GM18505 (cell line): ENCODE measurements around the gene PTPRU.

Source experiments
- ATAC-seq: cut with Tn5 transposase; IDR thresholded peaks from one replicate; pipeline ENCODE4 v1.9.1; 2021; ENCODE audit not compliant: unreplicated experiment
- POLR2A ChIP-seq: IDR thresholded peaks from 4 replicates; pipeline ENCODE4 v1.6.1; 2011; ENCODE audit warnings: borderline replicate concordance; ENCODE audit not compliant: insufficient read depth, insufficient read length; ENCODE audit errors: extremely low read depth

PTPRU gene

DNA sequence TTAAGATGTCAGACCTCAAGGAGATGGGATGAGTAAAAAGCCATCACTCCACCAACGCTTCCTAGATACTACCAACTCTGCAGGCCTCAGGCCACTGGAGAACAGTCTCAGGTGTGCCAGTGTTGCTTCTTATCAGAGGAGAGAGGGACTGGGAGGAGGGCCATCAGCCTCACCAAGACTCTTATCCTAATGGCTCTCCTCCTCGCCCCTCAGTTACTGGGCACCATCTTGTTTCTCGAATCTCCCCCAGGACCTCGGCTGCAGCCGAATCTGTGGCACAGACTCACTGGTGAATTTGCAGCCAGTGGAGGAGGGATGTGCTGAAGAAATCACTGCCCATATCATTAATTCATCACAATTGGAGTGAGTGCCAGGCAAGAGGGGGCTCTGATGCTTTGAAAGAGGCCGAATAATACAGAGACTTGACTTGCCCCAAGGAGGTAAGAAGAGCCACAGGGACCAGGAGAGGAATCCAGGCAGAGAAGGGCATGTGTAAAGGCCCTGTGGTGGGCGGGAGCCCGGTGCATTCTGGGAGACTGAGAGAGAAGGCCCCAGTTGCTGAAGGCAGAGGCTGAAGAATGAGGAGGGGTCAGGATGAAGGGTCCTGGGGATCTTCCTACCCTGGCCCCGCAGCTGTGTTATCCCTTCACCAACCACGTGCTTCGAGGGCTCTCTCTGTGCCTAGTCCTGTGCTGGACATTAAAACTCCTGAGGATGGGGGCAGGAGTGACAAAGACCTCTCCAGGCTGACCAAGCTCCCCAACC lies 129.8 kb downstream of the PTPRU start:
- ATAC-seq = no peak
- no peak for TF ChIP-seq POLR2A

DNA sequence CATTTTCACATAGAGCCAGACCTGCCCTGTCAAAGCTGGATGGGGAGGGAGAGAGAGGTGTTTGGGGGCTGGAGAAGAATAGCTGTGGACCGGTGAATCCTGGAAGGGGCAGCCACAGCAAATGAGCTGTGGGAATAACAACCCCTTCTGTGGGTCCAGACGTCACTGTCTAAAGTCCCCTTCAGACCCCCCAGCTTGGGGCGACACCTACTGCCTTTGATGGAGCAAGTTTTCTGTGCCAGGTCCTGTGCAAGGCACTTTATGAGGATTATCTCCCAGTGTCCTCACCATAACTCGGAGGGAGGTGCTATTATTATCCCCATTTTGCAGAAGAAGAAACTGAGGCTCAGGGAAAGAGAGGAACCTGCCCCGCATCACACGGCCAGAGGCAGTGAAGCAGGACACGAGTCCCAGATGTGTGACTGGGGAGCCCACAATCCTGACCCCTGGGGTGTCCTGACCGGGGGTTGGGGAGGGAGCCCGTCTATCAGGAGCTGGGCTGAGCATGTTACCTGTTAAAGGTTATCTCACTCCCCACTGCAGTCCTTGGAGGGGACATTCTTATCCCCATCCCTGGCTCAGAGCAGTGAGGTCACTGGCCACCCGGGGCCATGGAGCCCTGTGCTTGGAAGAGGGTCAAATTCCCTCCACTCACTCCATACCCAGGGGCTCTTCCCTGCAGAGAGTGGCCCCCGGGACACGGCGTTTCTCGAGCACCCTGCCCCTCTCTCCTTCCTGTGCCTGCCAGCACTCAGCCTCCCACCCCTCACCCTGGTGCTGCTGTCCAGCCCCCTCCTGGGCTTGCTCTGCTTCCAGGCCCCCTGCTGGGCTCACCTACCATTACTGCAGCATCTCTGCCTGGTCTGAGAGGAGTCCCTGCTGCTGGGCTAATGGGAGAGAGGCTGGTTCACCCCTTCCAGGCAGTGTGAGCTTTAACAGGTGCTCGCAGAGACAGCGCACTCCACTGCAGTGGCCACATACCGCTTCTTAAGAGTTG lies 132.9 kb downstream of the PTPRU start:
- ATAC-seq = no peak
- TF ChIP-seq POLR2A = no peak

DNA sequence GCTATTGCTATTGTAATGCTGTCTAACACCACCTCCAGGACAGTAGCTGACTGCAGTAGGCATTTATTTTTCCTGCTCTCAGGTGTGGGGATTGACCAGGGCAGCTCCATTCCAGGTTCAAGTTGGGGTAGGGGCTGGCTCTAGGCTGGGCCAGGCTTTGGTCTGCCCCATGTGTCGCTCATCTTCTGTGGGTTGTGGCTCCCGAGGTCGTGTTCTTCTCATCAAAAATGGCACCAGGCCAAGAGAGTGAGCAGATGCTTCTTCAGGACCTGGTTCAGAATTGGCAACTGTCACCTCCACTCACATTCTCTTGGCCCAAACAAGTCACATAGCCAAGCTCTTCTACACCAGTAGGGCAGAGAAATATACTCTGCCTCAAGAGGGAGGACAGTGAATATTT lies 133.7 kb downstream of the PTPRU start:
- TF ChIP-seq POLR2A = no peak
- ATAC-seq = no peak

DNA sequence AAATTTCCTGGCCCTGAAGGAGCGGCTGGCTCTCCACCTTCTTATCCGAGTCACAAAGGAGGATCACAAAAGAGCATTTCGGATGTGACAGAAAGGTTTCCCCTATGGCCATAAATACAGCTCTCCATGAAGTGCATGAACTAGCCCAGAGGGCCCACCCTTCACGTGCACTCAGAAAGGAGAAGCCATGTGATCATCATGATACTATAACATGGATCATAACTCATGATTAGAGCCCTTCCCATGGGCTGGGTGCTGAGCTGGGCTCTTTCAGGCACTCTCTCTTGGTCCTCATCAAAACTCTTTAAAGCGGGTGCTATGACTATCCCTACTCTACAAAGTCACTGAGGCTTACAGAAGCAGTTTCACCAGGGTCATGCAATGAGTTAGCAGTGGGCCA lies 135.0 kb downstream of the PTPRU start:
- TF ChIP-seq POLR2A = no peak
- no peak for ATAC-seq

DNA sequence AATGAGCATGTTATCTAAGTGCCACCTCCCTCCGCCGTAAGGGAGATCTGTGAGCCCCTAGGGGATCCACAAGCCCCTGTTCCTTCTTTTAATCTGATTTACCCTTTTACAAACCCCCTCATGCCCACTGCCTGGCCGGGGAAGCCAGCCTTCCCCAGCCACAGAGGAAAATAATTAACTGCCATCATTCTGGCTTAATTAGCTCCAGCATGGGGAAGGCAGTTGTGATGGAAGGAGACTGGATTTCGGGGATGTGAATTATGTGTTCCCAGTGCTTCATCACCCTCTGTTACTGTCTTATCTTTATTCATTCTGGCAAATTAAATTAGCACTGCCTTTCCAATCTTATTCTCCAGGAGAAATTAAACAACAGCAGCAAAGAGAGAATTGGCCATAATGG lies 135.8 kb downstream of the PTPRU start:
- TF ChIP-seq POLR2A = no peak
- ATAC-seq = no peak
